Measurements from ENCODE around the gene ITM2C.

ITM2C gene

GRCh38 chr2:230828272-230828961, 36.3 kb upstream of the ITM2C start:
- in situ Hi-C loops (cut with HindIII; ENCODE audit: low pct_ligation_motif_present, low sequenced_read_pairs): no loop called here
- no peak for TF ChIP-seq CTCF (IDR thresholded peaks at IDR 0.05; ENCODE audit: low read depth, low read length, missing control alignments)
- no peaks in the 10 kb centered on the region for H3K36me3 ChIP-seq (replicated peaks)
- peaks cover 3% of the 10 kb centered on the region for H3K27me3 ChIP-seq (replicated peaks)
- no peak for DNase-seq
- H3K27ac ChIP-seq: no peak overlapping the region
- peak overlapping the region; percentile 34 for H3K4me3 ChIP-seq (ENCODE audit: low read depth, low read length)

- Histone ChIP-seq H3K4me3 (ENCODE audit: low read depth, low read length) (no peak overlapping the region), H3K27me3 (replicated peaks) (peaks cover 3% of the 10 kb centered on the region), H3K27ac (no peak overlapping the region), H3K36me3 (replicated peaks) (no peaks in the 10 kb centered on the region)
- no peak for DNase-seq
- TF ChIP-seq CTCF (IDR thresholded peaks at IDR 0.05; ENCODE audit: low read depth, low read length, missing control alignments): no peak
- in situ Hi-C loops (cut with HindIII; ENCODE audit: low pct_ligation_motif_present, low sequenced_read_pairs): no loop called here
Observed at GRCh38 chr2:230829293-230829692, 35.4 kb upstream of the ITM2C start.

GRCh38 chr2:230829959-230830358, 34.8 kb upstream of the ITM2C start:
- no peak for TF ChIP-seq CTCF (IDR thresholded peaks at IDR 0.05; ENCODE audit: low read depth, low read length, missing control alignments)
- Histone ChIP-seq H3K27me3 (replicated peaks) (peaks cover 3% of the 10 kb centered on the region), H3K27ac (no peak overlapping the region), H3K4me3 (ENCODE audit: low read depth, low read length) (no peak overlapping the region), H3K36me3 (replicated peaks) (no peaks in the 10 kb centered on the region)
- in situ Hi-C loops (cut with HindIII; ENCODE audit: low pct_ligation_motif_present, low sequenced_read_pairs): no loop called here
- no peak for DNase-seq

- Histone ChIP-seq H3K27me3 (replicated peaks) (peaks cover 3% of the 10 kb centered on the region), H3K4me3 (ENCODE audit: low read depth, low read length) (no peak overlapping the region), H3K27ac (no peak overlapping the region), H3K36me3 (replicated peaks) (no peaks in the 10 kb centered on the region)
- no peak for TF ChIP-seq CTCF (IDR thresholded peaks at IDR 0.05; ENCODE audit: low read depth, low read length, missing control alignments)
- in situ Hi-C loops (cut with HindIII; ENCODE audit: low pct_ligation_motif_present, low sequenced_read_pairs): no loop called here
- no peak for DNase-seq
Observed at GRCh38 chr2:230830428-230830827, 34.3 kb upstream of the ITM2C start.

- H3K4me3 ChIP-seq (ENCODE audit: low read depth, low read length): no peak overlapping the region
- H3K27ac ChIP-seq: no peak overlapping the region
- in situ Hi-C loops (cut with HindIII; ENCODE audit: low pct_ligation_motif_present, low sequenced_read_pairs): no loop called here
- DNase-seq: no peak
- no peaks in the 10 kb centered on the region for H3K36me3 ChIP-seq (replicated peaks)
- H3K27me3 ChIP-seq (replicated peaks): peaks cover 2% of the 10 kb centered on the region
- TF ChIP-seq CTCF (IDR thresholded peaks at IDR 0.05; ENCODE audit: low read depth, low read length, missing control alignments): no peak
Observed at GRCh38 chr2:230840301-230840700, 24.4 kb upstream of the ITM2C start.

GRCh38 chr2:230842473-230842872, 22.3 kb upstream of the ITM2C start:
- in situ Hi-C loops (cut with HindIII; ENCODE audit: low pct_ligation_motif_present, low sequenced_read_pairs): no loop called here
- DNase-seq: no peak
- H3K27me3 ChIP-seq (replicated peaks): peaks cover 2% of the 10 kb centered on the region
- H3K36me3 ChIP-seq (replicated peaks): no peaks in the 10 kb centered on the region
- H3K4me3 ChIP-seq (ENCODE audit: low read depth, low read length): no peak overlapping the region
- TF ChIP-seq CTCF (IDR thresholded peaks at IDR 0.05; ENCODE audit: low read depth, low read length, missing control alignments): no peak
- no peak overlapping the region for H3K27ac ChIP-seq
